H1 (cell line): ENCODE data around the gene STK11. TPM values are rescaled to one million over a fixed set of nuclear protein-coding genes. Genes with fewer than 3 reads are reported as not detected.

Source experiments
- CEBPB ChIP-seq: IDR thresholded peaks from 2 replicates; pipeline ENCODE4 v1.6.1; 2012; ENCODE audit warnings: low read depth, low read length
- EP300 ChIP-seq, 2 experiments: IDR thresholded peaks; 1 replicate in 1 of 2; 2 replicates in 1 of 2; pipeline ENCODE4 v1.6.1; 2011 to 2012; ENCODE audit warnings: low read depth in 2 of 2, low read length in 2 of 2, mild to moderate bottlenecking in 2 of 2, borderline replicate concordance in 1 of 2, inconsistent platforms in 1 of 2, moderate library complexity in 1 of 2
- SIX5 ChIP-seq: IDR thresholded peaks from 2 replicates; pipeline ENCODE4 v1.6.1; 2011; ENCODE audit warnings: mild to moderate bottlenecking, low read depth, low read length
- polyA plus RNA-seq, 7 experiments: library from polyadenylated mRNA; depleted of rRNA in 3 of 7; stranded (reverse) in 5 of 7; unstranded in 2 of 7; fragments of >200 nt in 5 of 7; fragments of 200-250 nt in 2 of 7; gene quantifications; 1 replicate in 5 of 7; 2 replicates in 1 of 7; 4 replicates in 1 of 7; pipeline versions ENCODE4 v1.2.1 to v1.2.3, GENCODE V29; 2011 to 2013; ENCODE audit warnings: missing spikeins in 2 of 7, mixed read lengths in 2 of 7
- total RNA-seq: library from RNA; stranded (reverse); fragmentation: NEBNext Ultra II Directional; extraction: Animal tissue kit (Norgen Biotek cat#: 25700); gene quantifications from 2 replicates; pipeline ENCODE4 v1.2.1, GENCODE V29; 2021
- TF ChIP-seq, protein P1 (sequence below): fragments of 300-600 bp; sonication (generic); IDR thresholded peaks from 2 replicates; pipeline ENCODE4 v1.7.1; 2012; ENCODE audit warnings: low read length, moderate library complexity, mild to moderate bottlenecking, inconsistent platforms; ENCODE audit not compliant: insufficient replicate concordance

STK11 gene
- total and polyA plus RNA-seq, 2 of the 8 experiments (the other 6 are each of a cell fraction or from before 2014, with no cell fraction given), result 45.3 to 70.7 TPM

DNA sequence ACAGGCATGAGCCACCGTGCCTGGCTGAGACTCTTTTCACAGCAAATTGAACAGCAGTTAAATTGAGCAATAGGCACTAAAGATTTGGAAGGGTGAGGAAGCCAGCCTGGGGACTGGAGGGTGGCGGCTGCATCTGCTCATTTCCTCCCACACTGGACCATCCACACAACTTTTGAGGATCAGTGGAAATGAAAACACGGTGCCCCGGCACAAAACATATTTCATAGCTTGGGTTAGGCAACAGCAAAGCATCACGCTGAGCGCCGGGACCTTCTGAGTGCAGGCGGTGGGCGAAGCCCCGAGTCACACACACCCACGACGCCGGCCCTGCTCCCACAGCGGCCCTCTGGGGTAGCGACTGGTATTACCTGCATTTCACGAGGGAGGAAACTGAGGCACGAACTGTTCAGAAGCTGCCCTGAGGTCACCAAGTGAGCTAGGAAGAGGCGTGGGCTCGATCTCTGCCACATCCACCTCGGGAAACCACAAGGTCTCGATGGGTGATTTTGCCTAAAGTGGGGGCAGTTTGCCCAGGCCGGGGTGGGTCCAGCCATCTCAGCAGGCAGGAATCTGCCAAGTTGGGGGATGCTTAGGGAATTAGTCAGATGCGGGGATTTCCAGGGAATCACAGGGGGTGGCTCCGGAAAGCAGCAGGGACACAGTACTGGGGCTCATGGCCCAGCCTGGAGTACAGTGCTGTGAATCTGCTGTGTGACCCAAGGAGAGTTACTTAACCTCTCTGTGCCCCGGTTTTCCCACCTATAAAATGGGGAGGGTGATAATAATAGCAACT, 28.1 kb upstream of the STK11 start (continued):
- no peak for TF ChIP-seq CEBPB
- no peak for TF ChIP-seq SIX5
- TF ChIP-seq, protein P1, sequence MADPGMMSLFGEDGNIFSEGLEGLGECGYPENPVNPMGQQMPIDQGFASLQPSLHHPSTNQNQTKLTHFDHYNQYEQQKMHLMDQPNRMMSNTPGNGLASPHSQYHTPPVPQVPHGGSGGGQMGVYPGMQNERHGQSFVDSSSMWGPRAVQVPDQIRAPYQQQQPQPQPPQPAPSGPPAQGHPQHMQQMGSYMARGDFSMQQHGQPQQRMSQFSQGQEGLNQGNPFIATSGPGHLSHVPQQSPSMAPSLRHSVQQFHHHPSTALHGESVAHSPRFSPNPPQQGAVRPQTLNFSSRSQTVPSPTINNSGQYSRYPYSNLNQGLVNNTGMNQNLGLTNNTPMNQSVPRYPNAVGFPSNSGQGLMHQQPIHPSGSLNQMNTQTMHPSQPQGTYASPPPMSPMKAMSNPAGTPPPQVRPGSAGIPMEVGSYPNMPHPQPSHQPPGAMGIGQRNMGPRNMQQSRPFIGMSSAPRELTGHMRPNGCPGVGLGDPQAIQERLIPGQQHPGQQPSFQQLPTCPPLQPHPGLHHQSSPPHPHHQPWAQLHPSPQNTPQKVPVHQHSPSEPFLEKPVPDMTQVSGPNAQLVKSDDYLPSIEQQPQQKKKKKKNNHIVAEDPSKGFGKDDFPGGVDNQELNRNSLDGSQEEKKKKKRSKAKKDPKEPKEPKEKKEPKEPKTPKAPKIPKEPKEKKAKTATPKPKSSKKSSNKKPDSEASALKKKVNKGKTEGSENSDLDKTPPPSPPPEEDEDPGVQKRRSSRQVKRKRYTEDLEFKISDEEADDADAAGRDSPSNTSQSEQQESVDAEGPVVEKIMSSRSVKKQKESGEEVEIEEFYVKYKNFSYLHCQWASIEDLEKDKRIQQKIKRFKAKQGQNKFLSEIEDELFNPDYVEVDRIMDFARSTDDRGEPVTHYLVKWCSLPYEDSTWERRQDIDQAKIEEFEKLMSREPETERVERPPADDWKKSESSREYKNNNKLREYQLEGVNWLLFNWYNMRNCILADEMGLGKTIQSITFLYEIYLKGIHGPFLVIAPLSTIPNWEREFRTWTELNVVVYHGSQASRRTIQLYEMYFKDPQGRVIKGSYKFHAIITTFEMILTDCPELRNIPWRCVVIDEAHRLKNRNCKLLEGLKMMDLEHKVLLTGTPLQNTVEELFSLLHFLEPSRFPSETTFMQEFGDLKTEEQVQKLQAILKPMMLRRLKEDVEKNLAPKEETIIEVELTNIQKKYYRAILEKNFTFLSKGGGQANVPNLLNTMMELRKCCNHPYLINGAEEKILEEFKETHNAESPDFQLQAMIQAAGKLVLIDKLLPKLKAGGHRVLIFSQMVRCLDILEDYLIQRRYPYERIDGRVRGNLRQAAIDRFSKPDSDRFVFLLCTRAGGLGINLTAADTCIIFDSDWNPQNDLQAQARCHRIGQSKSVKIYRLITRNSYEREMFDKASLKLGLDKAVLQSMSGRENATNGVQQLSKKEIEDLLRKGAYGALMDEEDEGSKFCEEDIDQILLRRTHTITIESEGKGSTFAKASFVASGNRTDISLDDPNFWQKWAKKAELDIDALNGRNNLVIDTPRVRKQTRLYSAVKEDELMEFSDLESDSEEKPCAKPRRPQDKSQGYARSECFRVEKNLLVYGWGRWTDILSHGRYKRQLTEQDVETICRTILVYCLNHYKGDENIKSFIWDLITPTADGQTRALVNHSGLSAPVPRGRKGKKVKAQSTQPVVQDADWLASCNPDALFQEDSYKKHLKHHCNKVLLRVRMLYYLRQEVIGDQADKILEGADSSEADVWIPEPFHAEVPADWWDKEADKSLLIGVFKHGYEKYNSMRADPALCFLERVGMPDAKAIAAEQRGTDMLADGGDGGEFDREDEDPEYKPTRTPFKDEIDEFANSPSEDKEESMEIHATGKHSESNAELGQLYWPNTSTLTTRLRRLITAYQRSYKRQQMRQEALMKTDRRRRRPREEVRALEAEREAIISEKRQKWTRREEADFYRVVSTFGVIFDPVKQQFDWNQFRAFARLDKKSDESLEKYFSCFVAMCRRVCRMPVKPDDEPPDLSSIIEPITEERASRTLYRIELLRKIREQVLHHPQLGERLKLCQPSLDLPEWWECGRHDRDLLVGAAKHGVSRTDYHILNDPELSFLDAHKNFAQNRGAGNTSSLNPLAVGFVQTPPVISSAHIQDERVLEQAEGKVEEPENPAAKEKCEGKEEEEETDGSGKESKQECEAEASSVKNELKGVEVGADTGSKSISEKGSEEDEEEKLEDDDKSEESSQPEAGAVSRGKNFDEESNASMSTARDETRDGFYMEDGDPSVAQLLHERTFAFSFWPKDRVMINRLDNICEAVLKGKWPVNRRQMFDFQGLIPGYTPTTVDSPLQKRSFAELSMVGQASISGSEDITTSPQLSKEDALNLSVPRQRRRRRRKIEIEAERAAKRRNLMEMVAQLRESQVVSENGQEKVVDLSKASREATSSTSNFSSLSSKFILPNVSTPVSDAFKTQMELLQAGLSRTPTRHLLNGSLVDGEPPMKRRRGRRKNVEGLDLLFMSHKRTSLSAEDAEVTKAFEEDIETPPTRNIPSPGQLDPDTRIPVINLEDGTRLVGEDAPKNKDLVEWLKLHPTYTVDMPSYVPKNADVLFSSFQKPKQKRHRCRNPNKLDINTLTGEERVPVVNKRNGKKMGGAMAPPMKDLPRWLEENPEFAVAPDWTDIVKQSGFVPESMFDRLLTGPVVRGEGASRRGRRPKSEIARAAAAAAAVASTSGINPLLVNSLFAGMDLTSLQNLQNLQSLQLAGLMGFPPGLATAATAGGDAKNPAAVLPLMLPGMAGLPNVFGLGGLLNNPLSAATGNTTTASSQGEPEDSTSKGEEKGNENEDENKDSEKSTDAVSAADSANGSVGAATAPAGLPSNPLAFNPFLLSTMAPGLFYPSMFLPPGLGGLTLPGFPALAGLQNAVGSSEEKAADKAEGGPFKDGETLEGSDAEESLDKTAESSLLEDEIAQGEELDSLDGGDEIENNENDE, result no peak
- no peak for TF ChIP-seq EP300 (IDR thresholded peaks at IDR 0.05; ENCODE audit: borderline replicate concordance in 1 of 2, low read depth in 2 of 2, low read length in 2 of 2)
- TF ChIP-seq, all 59 proteins: peak for 4
